PFSK-1 (cell line): Measurements from ENCODE around the gene ERFE.

ENCODE experiments used
- FOXP2 ChIP-seq: optimal IDR thresholded peaks from 2 replicates; pipeline ENCODE3; 2011; ENCODE audit warnings: borderline replicate concordance, control low read depth, inconsistent platforms; ENCODE audit not compliant: insufficient read depth; ENCODE audit errors: extremely low read length, extremely low read depth
- POLR2AphosphoS5 ChIP-seq: IDR thresholded peaks from 2 replicates; pipeline ENCODE4 v1.6.1; 2012; ENCODE audit warnings: low read depth, mild to moderate bottlenecking, control low read depth, low read length, moderate library complexity
- REST ChIP-seq, 2 experiments: IDR thresholded peaks; 2 replicates each; pipeline versions ENCODE4 v1.6.1 to v1.8.0; 2011 to 2012; ENCODE audit warnings: low read depth in 2 of 2, low read length in 2 of 2, control low read depth in 1 of 2, inconsistent platforms in 1 of 2, mild to moderate bottlenecking in 1 of 2, moderate library complexity in 1 of 2; ENCODE audit not compliant: insufficient read depth in 1 of 2
- SIN3A ChIP-seq: IDR thresholded peaks from 2 replicates; pipeline ENCODE4 v1.6.1; 2012; ENCODE audit warnings: mild to moderate bottlenecking, low read length, moderate library complexity, borderline replicate concordance; ENCODE audit not compliant: insufficient read depth
- TAF1 ChIP-seq: IDR thresholded peaks from 2 replicates; pipeline ENCODE4 v1.6.1; 2012; ENCODE audit warnings: low read length, control low read depth, borderline replicate concordance; ENCODE audit not compliant: insufficient read depth

The ERFE gene

GRCh38 chr2:238183821-238184220 lies 25.1 kb downstream of the ERFE start:
- TF ChIP-seq TAF1: no peak
- no peak for TF ChIP-seq SIN3A
- no peak for TF ChIP-seq REST (IDR thresholded peaks at IDR 0.05; ENCODE audit: insufficient read depth in 1 of 2, low read depth in 2 of 2, low read length in 2 of 2)
- no peak for TF ChIP-seq POLR2AphosphoS5
- TF ChIP-seq FOXP2: no peak

- TF ChIP-seq SIN3A: no peak
- TF ChIP-seq POLR2AphosphoS5: no peak
- no peak for TF ChIP-seq REST (IDR thresholded peaks at IDR 0.05; ENCODE audit: insufficient read depth in 1 of 2, low read depth in 2 of 2, low read length in 2 of 2)
- TF ChIP-seq TAF1: no peak
- TF ChIP-seq FOXP2: no peak
Observed at GRCh38 chr2:238187618-238188548, 29.1 kb downstream of the ERFE start.

GRCh38 chr2:238190445-238190844 lies 31.7 kb downstream of the ERFE start:
- TF ChIP-seq REST (IDR thresholded peaks at IDR 0.05; ENCODE audit: insufficient read depth in 1 of 2, low read depth in 2 of 2, low read length in 2 of 2) (no peak), SIN3A (no peak), POLR2AphosphoS5 (no peak), FOXP2 (no peak), TAF1 (no peak)

- TF ChIP-seq REST (IDR thresholded peaks at IDR 0.05; ENCODE audit: insufficient read depth in 1 of 2, low read depth in 2 of 2, low read length in 2 of 2): no peak
- no peak for TF ChIP-seq POLR2AphosphoS5
- TF ChIP-seq SIN3A: no peak
- no peak for TF ChIP-seq FOXP2
- TF ChIP-seq TAF1: no peak; the same call in 1 of the 2 replicates
Observed at GRCh38 chr2:238202326-238203093, 43.7 kb downstream of the ERFE start.
